ENCODE data around the gene GALNT11.

Gene GALNT11

DNA sequence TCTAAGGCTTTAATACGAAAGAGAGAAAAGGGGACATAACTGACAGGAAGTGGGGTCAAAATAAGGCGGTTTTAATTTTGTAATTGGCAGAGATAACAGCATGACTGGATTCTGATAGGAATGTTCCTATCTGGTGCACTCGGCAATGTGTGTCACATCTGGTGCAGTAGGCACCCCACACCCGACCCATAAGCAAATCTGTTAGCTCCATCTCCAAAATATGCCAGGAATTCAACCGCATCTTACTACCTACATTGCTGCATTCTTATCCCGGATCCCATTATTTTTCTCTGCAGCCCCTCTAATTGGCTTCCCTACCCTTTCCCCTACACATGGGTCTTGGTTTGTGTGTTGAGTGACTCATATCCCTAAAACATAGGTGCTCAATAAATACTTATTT is 19.1 kb upstream of the GALNT11 start:
- no peaks in the 10 kb centered on the region for H3K36me3 ChIP-seq (replicated peaks)
- no peak for DNase-seq
- H3K4me3 ChIP-seq (ENCODE audit: low read depth, low read length): no peak overlapping the region
- in situ Hi-C loops (cut with HindIII; ENCODE audit: low pct_ligation_motif_present, low sequenced_read_pairs): no loop called here
- peaks cover 2% of the 10 kb centered on the region for H3K27me3 ChIP-seq (replicated peaks)
- no peak overlapping the region for H3K27ac ChIP-seq
- TF ChIP-seq CTCF (IDR thresholded peaks at IDR 0.05; ENCODE audit: low read depth, low read length, missing control alignments): no peak

DNA sequence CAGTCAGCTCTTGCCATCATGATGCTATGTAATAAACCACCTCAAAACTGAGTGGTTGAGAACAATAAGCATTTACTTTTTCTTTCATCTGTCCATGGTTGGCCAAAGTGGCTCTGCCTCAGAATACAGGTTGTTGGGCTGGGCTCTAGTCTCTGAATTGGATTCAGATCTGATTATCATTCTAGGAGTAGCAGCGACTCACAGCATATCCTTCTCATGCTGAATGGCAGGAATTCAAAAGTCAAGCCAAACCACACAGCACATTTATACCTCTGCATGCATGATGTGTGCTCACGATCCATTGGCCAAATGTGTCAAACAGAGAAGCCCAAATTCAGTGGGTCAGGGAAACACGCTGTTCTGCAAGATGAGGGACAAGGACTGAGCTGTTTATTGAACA is 13.6 kb upstream of the GALNT11 start:
- no peak for TF ChIP-seq CTCF (IDR thresholded peaks at IDR 0.05; ENCODE audit: low read depth, low read length, missing control alignments)
- Histone ChIP-seq H3K4me3 (ENCODE audit: low read depth, low read length) (no peak overlapping the region), H3K36me3 (replicated peaks) (no peaks in the 10 kb centered on the region), H3K27ac (no peak overlapping the region), H3K27me3 (replicated peaks) (no peaks in the 10 kb centered on the region)
- DNase-seq: no peak
- in situ Hi-C loops (cut with HindIII; ENCODE audit: low pct_ligation_motif_present, low sequenced_read_pairs): no loop called here

DNA sequence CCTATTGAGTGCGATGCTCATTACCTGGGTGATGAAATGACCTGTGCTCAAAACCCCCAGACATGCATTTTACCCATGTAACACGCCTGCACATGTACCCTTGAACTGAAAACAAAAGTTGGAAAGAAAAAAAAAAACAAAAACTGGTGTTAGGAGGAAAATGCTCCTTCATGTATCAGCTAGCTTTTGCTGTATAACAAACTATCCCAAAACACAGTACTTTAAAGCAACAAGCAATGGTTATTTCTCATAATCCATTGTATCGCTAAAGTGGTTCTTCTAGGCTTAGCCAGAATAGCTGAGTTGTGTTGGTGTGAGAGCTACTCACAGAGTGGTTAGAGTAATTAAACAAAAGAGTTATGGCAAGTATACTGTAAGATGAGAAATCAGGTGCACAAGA is 12.2 kb upstream of the GALNT11 start:
- TF ChIP-seq CTCF (IDR thresholded peaks at IDR 0.05; ENCODE audit: low read depth, low read length, missing control alignments): no peak
- no peaks in the 10 kb centered on the region for H3K36me3 ChIP-seq (replicated peaks)
- no peaks in the 10 kb centered on the region for H3K27me3 ChIP-seq (replicated peaks)
- in situ Hi-C loops (cut with HindIII; ENCODE audit: low pct_ligation_motif_present, low sequenced_read_pairs): no loop called here
- no peak overlapping the region for H3K4me3 ChIP-seq (ENCODE audit: low read depth, low read length)
- H3K27ac ChIP-seq: no peak overlapping the region
- no peak for DNase-seq

GRCh38 chr7:152013974-152014373 is 11.5 kb upstream of the GALNT11 start:
- no peak for DNase-seq
- Histone ChIP-seq H3K27me3 (replicated peaks) (no peaks in the 10 kb centered on the region), H3K27ac (no peak overlapping the region), H3K4me3 (ENCODE audit: low read depth, low read length) (no peak overlapping the region), H3K36me3 (replicated peaks) (no peaks in the 10 kb centered on the region)
- TF ChIP-seq CTCF (IDR thresholded peaks at IDR 0.05; ENCODE audit: low read depth, low read length, missing control alignments): no peak
- in situ Hi-C loops (cut with HindIII; ENCODE audit: low pct_ligation_motif_present, low sequenced_read_pairs): no loop called here

DNA sequence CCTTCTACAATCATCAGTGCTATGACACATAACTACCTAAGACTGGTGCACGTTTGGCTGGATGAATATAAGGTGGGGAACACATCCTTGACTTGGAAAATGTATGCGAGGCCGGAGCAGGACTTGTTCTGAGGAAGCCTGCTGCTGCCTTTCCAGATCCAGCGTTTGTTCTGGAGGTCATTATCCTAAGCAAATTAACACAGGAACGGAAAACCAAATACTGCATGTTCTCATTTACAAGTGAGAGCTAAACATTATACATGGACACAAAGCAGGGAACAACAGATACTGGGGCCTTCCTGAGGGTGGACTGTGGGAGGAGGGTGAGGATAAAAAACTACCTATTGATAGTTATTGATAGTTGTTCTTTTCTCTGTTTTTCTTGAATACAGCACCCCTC is 10.8 kb upstream of the GALNT11 start:
- no peaks in the 10 kb centered on the region for H3K36me3 ChIP-seq (replicated peaks)
- no peak for DNase-seq
- TF ChIP-seq CTCF (IDR thresholded peaks at IDR 0.05; ENCODE audit: low read depth, low read length, missing control alignments): no peak
- in situ Hi-C loops (cut with HindIII; ENCODE audit: low pct_ligation_motif_present, low sequenced_read_pairs): no loop called here
- no peak overlapping the region for H3K4me3 ChIP-seq (ENCODE audit: low read depth, low read length)
- H3K27me3 ChIP-seq (replicated peaks): no peaks in the 10 kb centered on the region
- H3K27ac ChIP-seq: no peak overlapping the region

GRCh38 chr7:152015600-152015999 is 9.9 kb upstream of the GALNT11 start:
- no peak for TF ChIP-seq CTCF (IDR thresholded peaks at IDR 0.05; ENCODE audit: low read depth, low read length, missing control alignments)
- H3K27ac ChIP-seq: no peak overlapping the region
- no peaks in the 10 kb centered on the region for H3K36me3 ChIP-seq (replicated peaks)
- no peak for DNase-seq
- H3K27me3 ChIP-seq (replicated peaks): no peaks in the 10 kb centered on the region
- in situ Hi-C loops (cut with HindIII; ENCODE audit: low pct_ligation_motif_present, low sequenced_read_pairs): no loop called here
- H3K4me3 ChIP-seq (ENCODE audit: low read depth, low read length): no peak overlapping the region
